Measurements from ENCODE around the gene UPB1. TPM values are rescaled to one million over a fixed set of nuclear protein-coding genes. Genes with fewer than 3 reads are reported as not detected.
A peak's percentile ranks its signal among the peaks of the same experiment; 100 is the strongest.

The UPB1 gene
- total RNA-seq, 2 donors from 2014 or later = 1.5 to 2.8 TPM

- no peaks in the 10 kb centered on the region for H3K9me3 ChIP-seq (ENCODE audit: control insufficient read depth, low read length, poor library complexity, severe bottlenecking)
- Mint-ChIP-seq H3K27me3 (no peaks in the 10 kb centered on the region), H3K36me3 (ENCODE audit: low read depth) (no peaks in the 10 kb centered on the region), H3K4me3 (no peak overlapping the region), H3K4me1 (peaks cover 2% of the 10 kb centered on the region), H3K27ac (no peak overlapping the region)
- ATAC-seq (no peak), DNase-seq (no peak)
Observed at GRCh38 chr22:24465566-24465965, 29.6 kb upstream of the UPB1 start.

DNA sequence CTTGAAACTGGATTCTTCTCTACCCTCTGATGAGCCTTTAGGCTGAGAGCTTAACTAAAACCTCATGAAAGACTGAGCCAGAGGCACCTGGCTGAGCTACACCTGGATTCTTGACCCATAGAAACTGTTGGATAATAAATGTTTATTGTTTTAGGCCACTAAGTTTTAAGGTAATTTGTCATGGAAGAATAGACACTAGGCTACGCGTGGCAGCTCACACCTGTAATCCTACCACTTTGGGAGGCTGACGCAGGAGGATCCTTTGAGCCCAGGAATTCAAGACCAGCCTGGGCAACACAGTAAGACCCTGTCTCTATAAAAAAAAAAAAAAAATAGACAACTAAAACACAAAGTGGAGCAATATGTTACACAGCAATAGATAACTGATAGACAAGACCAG, 29.2 kb upstream of the UPB1 start:
- Mint-ChIP-seq H3K27ac (no peak overlapping the region), H3K4me1 (peaks cover 2% of the 10 kb centered on the region), H3K36me3 (ENCODE audit: low read depth) (no peaks in the 10 kb centered on the region), H3K4me3 (no peak overlapping the region), H3K27me3 (no peaks in the 10 kb centered on the region)
- no peaks in the 10 kb centered on the region for H3K9me3 ChIP-seq (ENCODE audit: control insufficient read depth, low read length, poor library complexity, severe bottlenecking)
- ATAC-seq = no peak
- DNase-seq = no peak

DNA sequence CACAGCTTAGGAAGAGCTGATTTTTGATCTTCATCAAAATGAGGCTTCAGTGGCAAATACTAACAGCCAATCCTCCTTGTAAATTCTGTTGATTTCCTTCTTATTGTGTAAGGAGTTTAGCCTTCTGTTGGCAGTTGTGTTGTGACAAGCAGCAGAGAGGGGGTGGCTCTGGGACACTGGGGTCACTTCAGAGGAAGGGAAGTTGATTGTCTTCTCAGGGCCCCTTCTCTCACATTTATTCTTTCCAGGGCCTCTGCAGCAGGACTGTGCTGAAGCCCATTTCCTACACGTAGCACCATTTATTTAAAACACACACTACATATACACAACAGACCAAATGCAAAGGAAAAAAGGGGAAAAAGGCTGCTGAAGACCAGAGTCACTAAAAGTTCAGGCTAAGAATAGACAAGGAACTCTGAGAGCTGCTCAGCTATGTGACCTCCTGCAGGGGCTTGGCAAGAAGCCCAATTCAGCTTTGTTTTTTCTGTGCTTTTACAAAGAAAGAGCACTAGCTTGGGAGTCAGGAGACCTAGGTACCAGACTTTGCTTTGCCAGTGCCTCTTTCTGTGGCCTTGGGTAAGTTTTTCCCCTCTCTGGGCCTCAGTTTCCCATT, 28.3 kb upstream of the UPB1 start:
- DNase-seq = no peak
- Mint-ChIP-seq H3K27ac (no peak overlapping the region), H3K36me3 (ENCODE audit: low read depth) (no peaks in the 10 kb centered on the region), H3K4me3 (no peak overlapping the region), H3K27me3 (no peaks in the 10 kb centered on the region), H3K4me1 (peaks cover 2% of the 10 kb centered on the region)
- no peaks in the 10 kb centered on the region for H3K9me3 ChIP-seq (ENCODE audit: control insufficient read depth, low read length, poor library complexity, severe bottlenecking)
- no peak for ATAC-seq

GRCh38 chr22:24467340-24467739, 27.8 kb upstream of the UPB1 start:
- Mint-ChIP-seq H3K4me3 (no peak overlapping the region), H3K27me3 (no peaks in the 10 kb centered on the region), H3K36me3 (ENCODE audit: low read depth) (no peaks in the 10 kb centered on the region), H3K27ac (no peak overlapping the region), H3K4me1 (peaks cover 2% of the 10 kb centered on the region)
- ATAC-seq (no peak), DNase-seq (no peak)
- H3K9me3 ChIP-seq (ENCODE audit: control insufficient read depth, low read length, poor library complexity, severe bottlenecking) = no peaks in the 10 kb centered on the region

DNA sequence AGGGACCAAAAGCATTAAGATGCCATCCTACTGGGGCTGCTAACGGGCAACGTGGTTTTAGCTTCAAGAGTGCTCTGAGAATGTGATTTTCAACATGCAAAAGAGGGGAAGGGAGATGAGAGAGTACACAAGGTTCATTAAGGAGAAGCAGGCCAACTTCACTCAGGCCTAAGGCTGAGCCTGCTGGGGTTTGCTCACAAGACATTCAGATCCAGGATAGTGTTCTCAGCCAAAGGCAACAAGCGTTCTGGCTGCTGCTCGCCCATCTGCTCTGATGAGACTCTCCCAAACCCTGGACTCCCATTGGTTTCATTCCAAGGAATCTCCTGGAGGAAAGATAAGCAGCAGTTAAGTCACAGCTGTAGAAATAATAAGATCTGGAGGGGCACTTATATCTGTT, 23.6 kb upstream of the UPB1 start:
- H3K4me3 Mint-ChIP-seq = no peak overlapping the region
- H3K9me3 ChIP-seq (ENCODE audit: control insufficient read depth, low read length, poor library complexity, severe bottlenecking) = no peaks in the 10 kb centered on the region
- ATAC-seq (no peak), DNase-seq (no peak)
- no peaks in the 10 kb centered on the region for H3K36me3 Mint-ChIP-seq (ENCODE audit: low read depth)
- no peak overlapping the region for H3K27ac Mint-ChIP-seq
- H3K27me3 Mint-ChIP-seq = no peaks in the 10 kb centered on the region
- peaks cover 2% of the 10 kb centered on the region for H3K4me1 Mint-ChIP-seq

DNA sequence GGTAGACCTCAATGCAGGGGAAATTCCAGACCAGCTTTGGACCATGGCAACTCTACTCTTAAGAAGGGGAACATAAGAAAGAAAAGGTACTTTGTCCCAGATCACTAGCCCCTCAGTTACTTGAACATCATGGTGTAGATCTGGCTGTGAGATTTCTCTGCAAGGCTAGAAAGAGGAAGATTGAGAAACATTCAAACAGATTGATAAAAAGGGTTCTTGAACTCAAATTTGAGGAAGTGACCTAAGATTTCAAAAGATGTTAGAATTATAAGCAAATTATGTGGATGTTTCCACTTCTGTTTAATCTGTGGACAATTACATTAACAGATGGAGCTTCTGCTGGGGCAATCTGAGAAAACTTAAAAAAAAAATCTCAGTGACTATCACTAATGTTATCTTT, 21.8 kb upstream of the UPB1 start:
- H3K36me3 Mint-ChIP-seq (ENCODE audit: low read depth) = no peaks in the 10 kb centered on the region
- no peak overlapping the region for H3K4me3 Mint-ChIP-seq
- no peaks in the 10 kb centered on the region for H3K27me3 Mint-ChIP-seq
- H3K4me1 Mint-ChIP-seq = peaks cover 2% of the 10 kb centered on the region
- no peaks in the 10 kb centered on the region for H3K9me3 ChIP-seq (ENCODE audit: control insufficient read depth, low read length, poor library complexity, severe bottlenecking)
- no peak for DNase-seq
- ATAC-seq = no peak
- H3K27ac Mint-ChIP-seq = no peak overlapping the region

DNA sequence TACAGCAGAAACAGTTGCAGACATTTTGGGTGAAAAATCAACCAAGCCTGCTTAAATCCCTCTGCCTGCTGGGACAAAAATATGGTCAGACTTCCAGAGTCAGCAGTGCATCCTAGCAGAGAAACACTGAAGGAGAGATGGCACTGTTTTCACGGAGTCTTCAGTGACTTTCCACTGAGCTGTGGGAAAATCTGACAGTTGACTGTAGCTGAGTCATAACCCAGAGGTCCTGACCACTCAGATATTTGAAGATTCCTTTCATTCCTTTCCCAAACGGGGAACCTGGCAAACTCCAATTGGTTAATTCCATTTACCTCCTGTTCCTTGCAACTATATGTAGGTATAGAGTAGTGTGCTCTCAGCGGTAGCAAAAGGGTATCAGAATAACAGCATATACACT, 20.9 kb upstream of the UPB1 start:
- no peak for DNase-seq

GRCh38 chr22:24474649-24475255, 20.4 kb upstream of the UPB1 start:
- no peak for DNase-seq
- no peak overlapping the region for H3K27ac Mint-ChIP-seq
- no peaks in the 10 kb centered on the region for H3K9me3 ChIP-seq (ENCODE audit: control insufficient read depth, low read length, poor library complexity, severe bottlenecking)
- no peak for ATAC-seq
- H3K4me3 Mint-ChIP-seq = no peak overlapping the region
- H3K4me1 Mint-ChIP-seq = peaks cover 5% of the 10 kb centered on the region
- peaks cover 4% of the 10 kb centered on the region for H3K27me3 Mint-ChIP-seq
- peaks cover 7% of the 10 kb centered on the region for H3K36me3 Mint-ChIP-seq (ENCODE audit: low read depth)

More for the DNA sequence above, 20.9 kb upstream of the UPB1 start:
- H3K27me3 Mint-ChIP-seq = peaks cover 4% of the 10 kb centered on the region
- H3K36me3 Mint-ChIP-seq (ENCODE audit: low read depth) = peaks cover 7% of the 10 kb centered on the region
- H3K4me3 Mint-ChIP-seq = no peak overlapping the region
- no peaks in the 10 kb centered on the region for H3K9me3 ChIP-seq (ENCODE audit: control insufficient read depth, low read length, poor library complexity, severe bottlenecking)
- no peak overlapping the region for H3K27ac Mint-ChIP-seq
- no peak for ATAC-seq
- peaks cover 5% of the 10 kb centered on the region for H3K4me1 Mint-ChIP-seq

- H3K9me3 ChIP-seq (ENCODE audit: control insufficient read depth, low read length, poor library complexity, severe bottlenecking) = no peaks in the 10 kb centered on the region
- H3K4me1 Mint-ChIP-seq = peaks cover 11% of the 10 kb centered on the region
- DNase-seq (no peak), ATAC-seq (no peak)
- peaks cover 7% of the 10 kb centered on the region for H3K36me3 Mint-ChIP-seq (ENCODE audit: low read depth)
- H3K27me3 Mint-ChIP-seq = peaks cover 10% of the 10 kb centered on the region
- H3K4me3 Mint-ChIP-seq = no peak overlapping the region
- H3K27ac Mint-ChIP-seq = no peak overlapping the region
Observed at GRCh38 chr22:24481641-24482040, 13.5 kb upstream of the UPB1 start.

DNA sequence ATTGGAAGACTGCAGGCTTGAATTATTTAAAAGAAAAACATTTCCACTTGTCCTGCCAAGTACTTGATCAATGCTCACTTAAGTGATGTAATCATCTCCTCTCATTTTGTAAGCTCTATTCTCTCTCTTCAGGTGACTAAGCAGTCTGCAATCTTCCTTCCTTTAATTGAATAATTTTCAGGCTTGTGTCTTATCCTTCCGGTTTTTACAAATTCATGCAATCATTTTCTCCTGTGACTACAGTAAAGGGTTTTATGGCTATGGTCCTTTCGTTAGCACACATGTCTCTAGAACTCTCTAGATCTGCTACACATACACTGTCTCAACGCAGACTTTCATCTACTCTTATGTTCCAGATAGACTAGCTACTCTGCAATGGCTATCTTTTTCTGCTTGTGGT, 12.6 kb upstream of the UPB1 start:
- Mint-ChIP-seq H3K4me1 (peaks cover 15% of the 10 kb centered on the region), H3K27me3 (peaks cover 10% of the 10 kb centered on the region), H3K27ac (no peak overlapping the region), H3K36me3 (ENCODE audit: low read depth) (peaks cover 7% of the 10 kb centered on the region), H3K4me3 (no peak overlapping the region)
- no peak for DNase-seq
- ATAC-seq = no peak
- H3K9me3 ChIP-seq (ENCODE audit: control insufficient read depth, low read length, poor library complexity, severe bottlenecking) = no peaks in the 10 kb centered on the region

GRCh38 chr22:24482998-24483397, 12.1 kb upstream of the UPB1 start:
- H3K36me3 Mint-ChIP-seq (ENCODE audit: low read depth) = peaks cover 7% of the 10 kb centered on the region
- H3K4me1 Mint-ChIP-seq = peaks cover 15% of the 10 kb centered on the region
- no peaks in the 10 kb centered on the region for H3K9me3 ChIP-seq (ENCODE audit: control insufficient read depth, low read length, poor library complexity, severe bottlenecking)
- no peak overlapping the region for H3K27ac Mint-ChIP-seq
- H3K4me3 Mint-ChIP-seq = no peak overlapping the region
- DNase-seq (no peak), ATAC-seq (no peak)
- H3K27me3 Mint-ChIP-seq = peaks cover 10% of the 10 kb centered on the region

GRCh38 chr22:24483976-24484545, 11.1 kb upstream of the UPB1 start:
- peaks cover under 1% of the 10 kb centered on the region for H3K36me3 Mint-ChIP-seq (ENCODE audit: low read depth)
- H3K27ac Mint-ChIP-seq = peak overlapping the region; percentile 47
- H3K9me3 ChIP-seq (ENCODE audit: control insufficient read depth, low read length, poor library complexity, severe bottlenecking) = no peaks in the 10 kb centered on the region
- peaks cover 5% of the 10 kb centered on the region for H3K27me3 Mint-ChIP-seq
- no peak for ATAC-seq
- peaks cover 13% of the 10 kb centered on the region for H3K4me1 Mint-ChIP-seq
- no peak for DNase-seq
- peak overlapping the region; percentile 55 for H3K4me3 Mint-ChIP-seq

DNA sequence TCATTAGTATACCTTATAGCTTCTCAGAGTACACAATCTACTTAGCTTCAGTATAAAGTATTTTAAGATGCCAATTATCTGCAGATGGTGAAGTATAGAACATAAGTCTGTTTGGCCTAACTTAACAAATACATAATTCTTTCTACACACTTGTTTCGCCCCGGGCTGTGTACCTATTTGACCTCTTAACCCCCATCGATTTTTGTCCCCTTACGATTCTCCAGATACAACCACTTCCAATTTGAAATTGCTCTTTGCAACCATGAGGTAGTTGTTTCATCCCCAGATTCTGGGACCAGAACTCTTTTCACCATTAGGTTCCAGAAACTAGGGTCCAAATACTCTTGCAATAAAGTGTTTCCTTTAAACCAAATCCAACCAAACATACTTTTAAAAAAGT, 10.0 kb upstream of the UPB1 start:
- Mint-ChIP-seq H3K27me3 (peaks cover 12% of the 10 kb centered on the region), H3K4me1 (peaks cover 13% of the 10 kb centered on the region), H3K36me3 (ENCODE audit: low read depth) (no peaks in the 10 kb centered on the region), H3K27ac (no peak overlapping the region), H3K4me3 (no peak overlapping the region)
- no peaks in the 10 kb centered on the region for H3K9me3 ChIP-seq (ENCODE audit: control insufficient read depth, low read length, poor library complexity, severe bottlenecking)
- no peak for DNase-seq
- no peak for ATAC-seq

GRCh38 chr22:24485608-24486007, 9.5 kb upstream of the UPB1 start:
- no peak overlapping the region for H3K27ac Mint-ChIP-seq
- ATAC-seq (no peak), DNase-seq (no peak)
- no peak overlapping the region for H3K4me3 Mint-ChIP-seq
- no peaks in the 10 kb centered on the region for H3K36me3 Mint-ChIP-seq (ENCODE audit: low read depth)
- H3K27me3 Mint-ChIP-seq = peaks cover 12% of the 10 kb centered on the region
- H3K4me1 Mint-ChIP-seq = peaks cover 13% of the 10 kb centered on the region
- H3K9me3 ChIP-seq (ENCODE audit: control insufficient read depth, low read length, poor library complexity, severe bottlenecking) = no peaks in the 10 kb centered on the region

Data from T-helper 17 cell (primary cell).